ENCODE measurements around the gene FGGY.

Gene FGGY

DNA sequence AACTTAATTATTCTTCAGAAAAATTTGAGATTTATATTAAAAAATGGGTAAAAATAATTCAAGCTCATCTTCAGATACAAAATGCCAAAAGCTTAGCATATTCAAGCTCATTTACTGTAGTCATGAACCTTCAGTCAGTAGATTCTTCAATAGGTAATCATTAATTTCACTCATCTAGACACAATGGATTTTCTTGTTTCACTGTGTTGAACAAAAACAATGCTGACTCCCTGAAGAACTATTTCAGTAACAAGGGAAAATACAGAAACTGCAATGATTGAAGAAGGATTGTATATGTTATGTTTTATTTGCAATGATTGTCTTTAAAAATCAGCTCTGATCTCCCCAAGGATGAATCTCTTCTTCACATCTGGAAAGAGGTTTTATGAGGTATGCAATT, 508.7 kb downstream of the FGGY start:
- FAIRE-seq = no peak
